K562 (cell line): ENCODE measurements around the gene STUB1. TPM values are rescaled to one million over a fixed set of nuclear protein-coding genes. Genes with fewer than 3 reads are reported as not detected.

Source experiments
- CBFA2T3 ChIP-seq: fragments of 450-650 bp; IDR thresholded peaks from 2 replicates; pipeline ENCODE4 v1.6.1; 2017
- CBX5 ChIP-seq: IDR thresholded peaks from 2 replicates; pipeline ENCODE4 v1.6.1; 2014; ENCODE audit warnings: low read depth, borderline replicate concordance
- CHD2 ChIP-seq: IDR thresholded peaks from 2 replicates; pipeline ENCODE4 v1.6.1; 2011; ENCODE audit warnings: low read depth, low read length
- ERF ChIP-seq: fragments of 450-650 bp; formaldehyde crosslinking; IDR thresholded peaks from 2 replicates; pipeline ENCODE4 v1.4.0; 2020; ENCODE audit warnings: mild to moderate bottlenecking, mixed read lengths
- MXD1 ChIP-seq: fragments of 250-450 bp; sonication (Bioruptor Pico); IDR thresholded peaks from 2 replicates; pipeline ENCODE4 v1.8.0; 2021; ENCODE audit warnings: borderline replicate concordance, mild to moderate bottlenecking, moderate library complexity; ENCODE audit not compliant: poor library complexity, severe bottlenecking
- NRF1 ChIP-seq, 2 experiments: fragments of 450-650 bp; IDR thresholded peaks in 1 of 2; conservative IDR thresholded peaks in 1 of 2; 2 replicates each; pipeline ENCODE4 v1.6.1; 2014; ENCODE audit warnings: mild to moderate bottlenecking in 2 of 2
- RAD51 ChIP-seq: fragments of 450-650 bp; IDR thresholded peaks from 2 replicates; pipeline ENCODE4 v1.7.1; 2016; ENCODE audit warnings: low read depth, mild to moderate bottlenecking, borderline replicate concordance
- RNF2 ChIP-seq: sonication (generic); IDR thresholded peaks from 2 replicates; pipeline ENCODE4 v1.6.1; 2016
- SAFB ChIP-seq: fragments of 200-400 bp; formaldehyde crosslinking; IDR thresholded peaks from 2 replicates; pipeline ENCODE4 v1.6.1; 2017; ENCODE audit warnings: low read depth, low read length, borderline replicate concordance
- SIN3A ChIP-seq, 2 experiments: fragments of 150-350 bp in 1 of 2; IDR thresholded peaks; 2 replicates each; pipeline ENCODE4 v1.6.1; 2011 to 2016; ENCODE audit warnings: borderline replicate concordance in 2 of 2, low read depth in 2 of 2, low read length in 2 of 2, mild to moderate bottlenecking in 2 of 2, moderate library complexity in 2 of 2; ENCODE audit not compliant: control insufficient read depth in 1 of 2
- SIN3B ChIP-seq: fragments of 450-650 bp; IDR thresholded peaks from 2 replicates; pipeline ENCODE4 v1.6.1; 2017; ENCODE audit warnings: low read depth, mild to moderate bottlenecking, moderate library complexity
- SMC3 ChIP-seq: conservative IDR thresholded peaks from 2 replicates; pipeline ENCODE4 v1.6.1; 2011; ENCODE audit warnings: low read depth, low read length, improper control_type of control experiment; ENCODE audit not compliant: insufficient read depth
- TCF7 ChIP-seq: sonication (generic); IDR thresholded peaks from 2 replicates; pipeline ENCODE4 v1.6.1; 2016; ENCODE audit warnings: antibody characterized with exemption, borderline replicate concordance
- THAP12 ChIP-seq: fragments of 250-450 bp; sonication (Bioruptor Pico); IDR thresholded peaks from 2 replicates; pipeline ENCODE4 v1.9.0; 2021; ENCODE audit warnings: mild to moderate bottlenecking, inconsistent platforms
- ZBTB11 ChIP-seq, 3 experiments: fragments of 200-800 bp in 1 of 3; fragments of 250-450 bp in 1 of 3; fragments of 450-650 bp in 1 of 3; sonication (Bioruptor Pico) in 1 of 3; sonication (Bioruptor generic) in 1 of 3; formaldehyde crosslinking in 1 of 3; IDR thresholded peaks; 2 replicates each; pipeline versions ENCODE4 v1.6.1 to v1.8.0; 2016 to 2022; ENCODE audit warnings: mild to moderate bottlenecking in 2 of 3, missing genetic modification characterization in 2 of 3, missing compliant biosample characterization in 1 of 3, moderate library complexity in 1 of 3
- ZBTB7A ChIP-seq: IDR thresholded peaks from 2 replicates; pipeline ENCODE4 v1.6.1; 2011; ENCODE audit warnings: low read depth, mild to moderate bottlenecking, low read length, moderate library complexity, borderline replicate concordance; ENCODE audit not compliant: control insufficient read depth
- ZNF518B ChIP-seq: fragments of 250-450 bp; sonication (Bioruptor Pico); IDR thresholded peaks from 2 replicates; pipeline ENCODE4 v1.5.0; 2021; ENCODE audit warnings: mild to moderate bottlenecking, moderate library complexity
- polyA plus RNA-seq, 8 experiments: library from polyadenylated mRNA; depleted of rRNA in 4 of 8; stranded (reverse) in 5 of 8; unstranded in 3 of 8; fragments of >200 nt; fragmentation: Nextera tagmentation in 2 of 8; fragmentation: Illumina TruSeq in 1 of 8; extraction: Ambion mirVana in 2 of 8; extraction: Trizol in 1 of 8; gene quantifications; 2 replicates each; pipeline versions ENCODE4 v1.2.1 to v1.2.3, GENCODE V29; 2011 to 2014; ENCODE audit warnings: inconsistent platforms in 1 of 8, missing spikeins in 1 of 8
- total RNA-seq, 7 experiments: library from RNA; depleted of rRNA in 6 of 7; stranded (reverse); fragments of >200 nt in 6 of 7; fragmentation: Illumina TruSeq in 2 of 7; extraction: Trizol in 2 of 7; gene quantifications; 2 replicates each; pipeline versions ENCODE4 v1.2.1 to v1.2.3, GENCODE V29; 2011 to 2021; ENCODE audit warnings: low replicate concordance in 1 of 7

Gene STUB1
- total and polyA plus RNA-seq, 9 of the 15 experiments (the other 6 are each of a cell fraction or from before 2014, with no cell fraction given): 10.6 to 251 (median 152) TPM

GRCh38 chr16:719815-720446 lies 39.7 kb downstream of the STUB1 start (continued):
- TF ChIP-seq ZBTB11 (CRISPR knock-in tag; IDR thresholded peaks at IDR 0.05) (no peak), SAFB (peak; percentile 28; the same call in 1 of the 2 replicates), CHD2 (no peak), THAP12 (peak; percentile 43; the same call in 1 of the 2 replicates), ERF (CRISPR knock-in tag) (0 out of 2 replicates have a peak, but pooled peaks have one; percentile 23), ZNF518B (CRISPR knock-in tag) (no peak), SIN3A (IDR thresholded peaks at IDR 0.05; ENCODE audit: borderline replicate concordance in 2 of 2, control insufficient read depth in 1 of 2, low read depth in 2 of 2, low read length in 2 of 2) (peak in 1 of 2 experiments; percentile 25; a peak in 1 of 4 replicates), CBX5 (no peak), ZBTB7A (peak; percentile 45; the same call in 1 of the 2 replicates), CBFA2T3 (peak; percentile 30), MXD1 (CRISPR knock-in tag) (no peak), NRF1 (conservative IDR thresholded peaks at IDR 0.05 in 1 of 2, IDR thresholded peaks at IDR 0.05 in 1 of 2) (0 out of 4 replicates have a peak, but pooled peaks of 1 of the 2 experiments have one; percentile 5), SIN3B (0 out of 2 replicates have a peak, but pooled peaks have one; percentile 29), SMC3 (0 out of 2 replicates have a peak, but pooled peaks have one; percentile 12), RNF2 (no peak), TCF7 (no peak), RAD51 (no peak)
